Kidney epithelial cell (primary cell): ENCODE results near the gene CT47C1. TPM values are rescaled to one million over a fixed set of nuclear protein-coding genes. Genes with fewer than 3 reads are reported as not detected.

Experiments used
- DNase-seq: peaks from one replicate; pipeline ENCODE4 v3.0.0-alpha.2; 2010; ENCODE audit warnings: low read depth
- H3K27me3 ChIP-seq: 2 replicates; pipeline ENCODE4 v1.6.0; 2011; ENCODE audit warnings: low read length; ENCODE audit not compliant: control insufficient read depth, insufficient read depth
- H3K36me3 ChIP-seq: 2 replicates; pipeline ENCODE4 v1.5.1; 2011; ENCODE audit warnings: low read length; ENCODE audit not compliant: control insufficient read depth, insufficient read depth
- H3K4me3 ChIP-seq: 2 replicates; pipeline ENCODE4 v1.5.1; 2011; ENCODE audit warnings: low read depth, mild to moderate bottlenecking, control low read depth, low read length
- CTCF ChIP-seq: IDR thresholded peaks from 2 replicates; pipeline ENCODE4 v1.5.1; 2011; ENCODE audit warnings: mild to moderate bottlenecking, moderate library complexity, low read length, control low read depth, inconsistent platforms; ENCODE audit not compliant: insufficient read depth, poor library complexity, severe bottlenecking
- total RNA-seq: library from RNA; depleted of rRNA; stranded (reverse); fragments of >200 nt; gene quantifications from 2 replicates; pipeline ENCODE4 v1.2.3, GENCODE V29; 2015

The CT47C1 gene
- total RNA-seq, 1 donor from 2014 or later: not detected

- Histone ChIP-seq H3K36me3 (no peaks in the 10 kb centered on the region), H3K4me3 (no peak overlapping the region), H3K27me3 (no peaks in the 10 kb centered on the region)
- TF ChIP-seq CTCF: no peak
- DNase-seq: no peak
Measured at GRCh38 chrX:119094819-119095218, 22.0 kb downstream of the CT47C1 start.

- Histone ChIP-seq H3K27me3 (no peaks in the 10 kb centered on the region), H3K4me3 (no peak overlapping the region), H3K36me3 (no peaks in the 10 kb centered on the region)
- DNase-seq: no peak
- no peak for TF ChIP-seq CTCF
Measured at GRCh38 chrX:119095936-119096335, 23.1 kb downstream of the CT47C1 start.

GRCh38 chrX:119101168-119101567 lies 28.4 kb downstream of the CT47C1 start:
- TF ChIP-seq CTCF: no peak
- no peak for DNase-seq
- H3K4me3 ChIP-seq: no peak overlapping the region
- H3K27me3 ChIP-seq: no peaks in the 10 kb centered on the region
- H3K36me3 ChIP-seq: no peaks in the 10 kb centered on the region

GRCh38 chrX:119105826-119106225 lies 33.0 kb downstream of the CT47C1 start:
- DNase-seq: no peak
- Histone ChIP-seq H3K4me3 (no peak overlapping the region), H3K27me3 (no peaks in the 10 kb centered on the region), H3K36me3 (no peaks in the 10 kb centered on the region)
- TF ChIP-seq CTCF: no peak

GRCh38 chrX:119107206-119107605 lies 34.4 kb downstream of the CT47C1 start:
- DNase-seq: no peak
- TF ChIP-seq CTCF: no peak
- no peaks in the 10 kb centered on the region for H3K36me3 ChIP-seq
- H3K4me3 ChIP-seq: no peak overlapping the region
- H3K27me3 ChIP-seq: no peaks in the 10 kb centered on the region

GRCh38 chrX:119118780-119119395 lies 46.1 kb downstream of the CT47C1 start:
- peak; percentile 73 for TF ChIP-seq CTCF
- Histone ChIP-seq H3K27me3 (peaks cover 3% of the 10 kb centered on the region), H3K4me3 (no peak overlapping the region), H3K36me3 (no peaks in the 10 kb centered on the region)
- no peak for DNase-seq
